K562 treated with DMSO at 1 percent for 48 hours (cell line): ENCODE results near the gene ABCC4. TPM values are rescaled to one million over a fixed set of nuclear protein-coding genes. Genes with fewer than 3 reads are reported as not detected.

ENCODE experiments used
- total RNA-seq: library from RNA; unstranded; fragments of 300-600 nt; gene quantifications from 2 replicates; pipeline ENCODE4 v1.2.3, GENCODE V29; 2022; ENCODE audit warnings: low replicate concordance; ENCODE audit errors: extremely low read depth

ABCC4 gene
- total RNA-seq = not detected in 2 replicates

GRCh38 chr13:95301183-95301967, at the start of gene ABCC4:
Gene ABCC4 (minus strand): TSS chr13:95301451. CDS start chr13:95301314, 137 bp downstream.

